Tongue (tissue), 2 donors: ENCODE measurements around the gene CCDC86. TPM values are rescaled to one million over a fixed set of nuclear protein-coding genes. Genes with fewer than 3 reads are reported as not detected.
A peak's percentile ranks its signal among the peaks of the same experiment; 100 is the strongest.

Experiments
- DNase-seq: peaks from one replicate; pipeline ENCODE4 v3.0.0-alpha.2; 2015
- total RNA-seq: library from RNA; depleted of rRNA; stranded (reverse); fragments of >200 nt; gene quantifications from one replicate; pipeline ENCODE4 v1.2.3, GENCODE V29; 2014

Gene CCDC86
- total RNA-seq, 1 donor from 2014 or later = 10.3 TPM

DNA sequence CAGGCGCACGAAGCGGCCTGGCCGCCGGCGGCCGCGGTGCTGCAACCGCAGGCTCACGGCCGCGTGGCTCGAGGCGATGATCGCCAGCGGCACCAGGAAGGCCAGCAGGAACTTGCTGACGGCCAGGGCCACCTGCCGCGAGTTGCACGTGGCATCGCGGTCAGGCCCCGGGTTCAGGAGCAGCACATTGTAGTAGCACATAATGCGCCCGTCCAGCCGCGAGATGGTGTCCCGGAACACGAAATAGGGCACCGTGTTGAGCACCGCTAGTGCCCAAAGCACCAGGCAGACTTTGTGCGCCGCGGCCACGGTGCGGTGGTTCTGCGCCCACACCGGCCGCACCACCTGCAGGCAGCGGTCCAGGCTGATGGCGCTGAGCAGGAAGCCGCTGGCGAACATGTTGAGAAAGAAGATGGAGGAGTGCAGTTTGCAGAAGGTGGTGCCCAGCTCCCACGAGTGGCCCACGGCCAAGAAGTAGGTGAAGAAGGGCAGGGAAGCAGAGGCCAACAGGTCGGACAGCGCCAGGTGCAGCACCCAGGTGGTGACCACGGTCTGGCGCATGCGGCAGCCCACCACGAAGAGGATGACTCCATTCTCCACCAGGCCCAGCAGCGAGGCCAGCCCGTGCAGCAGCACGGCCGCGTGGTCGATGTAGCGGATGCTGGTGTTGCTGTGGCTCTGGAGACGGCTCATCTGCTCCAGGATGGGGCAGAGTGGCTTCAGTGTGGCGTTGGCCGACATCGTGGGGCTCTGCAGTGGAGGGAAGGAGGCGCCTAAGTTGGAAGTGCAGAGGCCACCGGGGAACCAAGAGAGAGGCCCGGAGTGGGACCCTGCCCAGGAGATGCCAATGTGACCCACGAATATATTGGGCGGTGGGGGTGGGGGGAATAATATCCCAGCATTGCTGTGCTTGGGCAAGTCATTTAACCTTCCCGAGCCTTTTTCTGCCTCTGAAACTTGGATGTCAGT is 11.4 kb downstream of the CCDC86 start:
- DNase-seq = no peak

DNA sequence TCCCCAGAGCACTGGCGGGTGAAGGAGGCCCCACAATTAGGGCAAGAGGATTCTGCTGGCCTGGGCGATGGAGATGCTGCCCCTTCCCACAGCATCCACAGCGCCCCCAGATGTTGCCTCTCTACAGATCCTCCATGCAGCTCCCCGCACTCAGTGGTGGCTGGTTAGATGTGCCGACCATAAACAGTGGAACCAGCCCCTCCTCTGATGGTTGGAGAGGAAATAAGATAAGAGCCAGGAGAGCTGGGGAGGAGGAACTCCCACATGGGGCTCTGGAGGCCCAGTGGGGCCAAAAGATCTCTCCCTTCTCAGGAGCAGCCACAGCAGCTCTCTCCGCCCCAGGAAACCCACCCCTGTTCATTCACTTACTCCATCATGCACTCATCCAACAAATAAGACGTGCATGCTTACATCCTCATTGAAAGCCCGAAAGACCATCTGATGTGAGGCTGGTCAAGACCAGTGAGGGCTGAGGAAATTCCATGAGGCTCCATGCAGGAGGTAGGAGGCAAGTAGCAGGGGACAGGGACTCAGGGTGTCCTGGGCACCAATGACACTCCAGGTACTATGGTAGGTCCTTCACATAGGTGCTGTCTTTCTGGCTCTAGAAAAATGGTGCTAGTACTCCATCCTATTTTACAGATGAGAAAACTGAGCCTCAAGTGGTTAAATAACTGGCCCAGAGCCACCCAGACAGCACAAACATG is 12.4 kb downstream of the CCDC86 start:
- DNase-seq = no peak

DNA sequence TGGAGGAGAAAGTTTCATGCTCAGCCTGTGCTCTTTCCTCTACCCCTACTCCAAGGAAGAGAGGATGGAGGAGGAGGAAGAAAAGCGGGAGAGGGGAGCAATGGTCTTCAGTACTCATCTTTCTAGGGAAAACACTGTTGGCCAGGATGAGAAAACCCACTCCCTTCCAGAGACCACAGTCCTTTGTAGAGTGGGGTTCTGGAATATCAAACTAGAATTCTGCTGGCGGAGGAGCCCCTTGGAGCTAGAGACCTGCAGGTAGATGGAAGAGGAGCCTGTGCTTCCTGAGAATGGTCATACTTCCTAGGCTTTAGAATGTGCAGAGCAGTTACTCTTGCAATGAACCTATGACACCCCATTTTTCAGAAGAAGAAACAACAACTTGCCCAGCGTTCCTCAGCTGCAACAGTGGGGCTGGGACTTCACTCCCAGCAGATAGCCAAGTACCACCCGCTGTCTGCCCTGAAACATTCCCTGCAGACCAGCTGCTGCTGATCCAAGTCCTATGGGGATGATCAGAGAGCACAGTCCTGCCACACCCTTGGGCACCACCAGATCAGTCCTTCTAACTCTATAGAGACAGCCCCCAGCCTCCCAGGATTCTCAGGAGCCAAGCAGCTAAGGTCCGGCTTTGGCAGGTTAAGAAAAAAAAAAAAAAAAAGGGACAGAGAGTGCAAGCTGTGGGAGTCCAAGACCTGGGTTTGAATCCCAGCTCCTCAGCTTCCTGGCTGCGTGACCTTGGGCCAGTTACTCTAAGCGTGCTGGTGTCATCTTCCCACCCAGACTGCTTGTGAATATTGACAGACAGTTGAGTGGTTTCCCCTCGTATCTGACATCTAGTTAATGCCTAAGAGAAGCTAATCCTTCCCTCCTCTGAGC is 13.2 kb downstream of the CCDC86 start:
- DNase-seq = no peak

DNA sequence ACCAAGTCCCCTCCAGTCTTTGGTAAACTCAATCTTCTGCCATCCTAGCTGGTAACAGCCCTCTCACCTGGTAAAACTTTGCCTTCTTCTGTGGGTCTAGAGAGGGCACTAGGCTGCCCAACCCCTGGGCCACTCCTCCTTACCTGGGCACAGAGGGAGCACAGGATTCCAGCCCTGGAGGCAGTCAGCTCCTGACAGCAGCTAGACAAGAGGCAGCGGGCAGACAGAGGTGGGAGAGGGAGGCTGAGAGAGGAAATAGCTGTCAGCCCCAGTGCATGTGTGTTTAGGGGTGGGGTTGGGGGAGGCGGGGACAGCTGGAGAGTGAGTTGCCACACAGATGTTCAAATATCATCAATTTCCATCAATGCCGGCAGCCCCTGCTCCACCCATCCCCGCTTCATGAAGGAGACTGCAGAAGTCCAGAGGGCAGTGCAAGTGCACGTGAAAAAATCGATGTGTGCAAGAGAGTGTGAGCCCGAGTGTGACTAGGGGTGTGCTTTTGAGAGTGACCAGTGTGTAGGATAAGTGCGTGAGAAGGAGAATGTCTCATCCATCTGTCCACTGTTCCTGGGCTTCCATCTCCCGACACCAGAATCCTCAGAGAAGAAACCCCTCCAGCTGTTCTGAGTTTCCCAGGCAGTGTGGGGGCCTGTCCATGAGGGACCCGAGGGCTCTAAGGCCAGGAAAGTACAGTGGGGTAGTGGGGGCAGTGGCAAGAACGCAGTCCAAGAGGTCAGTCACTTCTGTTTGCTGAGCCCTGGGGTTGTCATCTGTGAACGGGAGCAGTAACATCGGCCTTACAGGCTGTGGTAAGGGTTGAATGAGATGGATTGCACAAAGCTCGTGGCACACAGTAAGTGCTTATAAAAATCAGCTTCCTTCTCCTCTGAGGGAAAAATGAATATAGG is 14.1 kb downstream of the CCDC86 start, which contains the start of gene PTGDR2:
TSS of gene PTGDR2 (minus strand) at position 225 of the 908 bp plus-strand sequence. CDS start 2,228 bp downstream, outside the sequence.
- DNase-seq = no peak

DNA sequence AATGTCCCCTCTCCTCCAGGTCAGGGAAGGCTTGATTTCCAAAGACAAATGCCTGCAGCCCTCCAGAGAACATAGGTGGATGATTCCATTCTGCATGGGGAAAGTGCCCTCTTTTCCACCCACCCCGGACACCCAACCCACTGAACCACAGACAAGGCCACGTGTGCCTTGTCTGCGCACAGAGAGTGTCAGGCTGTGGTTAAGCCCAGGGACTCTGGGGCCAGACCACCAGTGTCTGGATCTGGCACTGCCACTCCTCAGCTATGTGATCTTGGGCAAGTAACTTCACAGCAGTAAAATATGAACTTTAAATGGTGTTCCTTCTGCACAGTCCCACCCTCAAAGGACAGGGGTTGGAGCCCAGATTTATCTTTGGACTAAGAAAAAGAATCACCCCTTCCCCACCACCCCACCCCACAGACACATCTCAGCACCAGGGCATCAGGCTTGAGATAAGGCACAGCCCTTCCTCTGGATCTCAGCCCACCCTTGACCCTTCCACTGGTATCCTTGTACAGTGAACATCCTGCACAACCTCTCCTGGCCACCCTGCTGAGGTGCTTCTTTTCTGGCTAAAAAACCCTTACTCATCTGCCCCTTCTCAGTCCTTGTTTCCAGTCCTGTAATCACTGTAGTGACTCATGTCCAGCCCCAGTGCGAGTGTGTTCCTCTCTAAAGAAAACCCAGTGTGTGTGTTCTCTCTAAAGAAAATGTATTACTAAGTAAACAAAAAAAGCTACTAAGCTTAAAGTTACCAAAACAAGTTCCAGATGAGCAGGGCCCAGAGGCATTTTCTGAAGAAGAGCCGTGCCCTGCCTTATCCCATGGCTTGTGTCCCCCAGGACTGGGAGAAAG is 15.7 kb downstream of the CCDC86 start:
- DNase-seq = no peak

DNA sequence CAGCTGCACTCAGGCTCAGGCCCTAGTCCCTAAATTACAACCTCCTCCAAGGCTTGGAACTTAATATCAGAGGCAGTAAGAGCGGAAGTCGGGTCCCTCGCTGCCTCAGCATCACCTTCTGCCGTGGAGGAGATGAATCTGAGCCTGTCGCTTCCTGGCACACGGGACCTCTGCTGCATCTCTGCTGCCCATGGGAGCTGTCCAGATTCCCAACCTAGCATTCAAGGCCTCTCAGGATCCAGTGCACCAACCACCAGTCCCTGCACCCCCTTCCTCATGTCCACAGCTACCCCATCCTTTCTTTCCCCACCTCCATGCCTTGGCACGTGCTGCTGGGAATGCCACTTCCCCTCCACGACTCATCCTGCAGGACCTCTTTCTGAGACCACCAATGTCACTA is 16.3 kb downstream of the CCDC86 start:
- DNase-seq = no peak

DNA sequence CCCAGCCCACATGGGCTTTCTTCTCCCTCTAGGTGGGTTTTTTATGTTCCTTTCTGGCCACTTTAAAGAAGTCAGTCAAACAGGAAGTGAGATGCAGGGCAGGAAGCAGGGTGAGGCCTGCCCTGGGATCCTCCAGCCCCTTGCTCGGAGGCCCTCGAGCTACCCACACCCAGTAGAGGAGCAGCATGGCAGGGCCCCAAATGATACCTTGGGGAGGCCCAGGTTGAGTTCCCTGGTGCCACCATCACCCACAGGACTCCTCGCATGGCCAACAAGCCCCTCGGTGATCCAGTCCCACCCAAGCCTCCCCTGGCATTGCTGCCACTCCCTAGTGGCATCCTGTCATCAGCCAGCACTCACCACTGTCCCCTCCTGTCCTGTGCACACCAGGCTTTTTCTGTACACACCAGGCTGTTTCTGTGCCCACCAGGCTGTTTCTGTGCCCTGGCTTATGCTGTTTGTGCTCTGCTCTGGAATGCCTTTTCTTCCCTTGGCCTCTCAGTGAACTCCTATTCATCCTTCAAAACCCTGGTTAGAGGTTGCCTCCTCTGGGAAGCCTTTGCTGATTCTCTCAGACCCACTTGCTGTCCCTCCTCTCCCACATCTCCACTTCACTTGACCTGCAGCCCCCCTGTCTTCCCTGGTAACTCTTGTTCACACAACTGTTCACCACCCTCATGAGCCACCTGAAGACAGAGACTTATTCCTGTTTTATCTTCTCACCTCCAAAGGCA is 17.0 kb downstream of the CCDC86 start:
- no peak for DNase-seq

DNA sequence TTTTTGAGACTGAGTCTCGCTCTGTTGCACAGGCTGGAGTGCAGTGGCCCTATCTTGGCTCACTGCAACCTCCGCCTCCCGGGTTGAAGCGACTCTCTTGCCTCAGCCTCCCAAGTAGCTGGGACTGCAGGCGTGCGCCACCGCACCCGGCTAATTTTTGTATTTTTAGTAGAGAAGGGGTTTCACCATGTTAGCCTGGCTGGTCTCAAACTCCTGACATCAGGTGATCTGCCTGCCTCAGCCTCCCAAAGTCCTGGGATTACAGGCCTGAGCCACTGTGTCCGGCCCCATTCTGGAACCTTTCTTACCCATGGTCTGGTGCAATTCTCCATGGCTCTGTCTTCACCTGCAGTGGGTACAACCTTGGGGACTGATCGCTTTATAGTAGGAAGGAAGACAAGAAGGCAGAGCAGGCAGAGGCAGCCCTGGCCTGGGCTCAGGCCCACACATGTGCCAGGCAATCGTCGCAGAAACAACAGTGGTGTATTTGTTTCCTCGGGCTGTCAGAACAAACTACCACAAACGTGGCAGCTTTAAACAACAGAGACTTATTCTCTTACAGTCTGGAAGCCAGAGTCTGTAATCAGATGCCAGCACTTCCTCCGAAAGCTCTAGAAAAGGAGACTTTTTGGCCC is 17.8 kb downstream of the CCDC86 start:
- no peak for DNase-seq

DNA sequence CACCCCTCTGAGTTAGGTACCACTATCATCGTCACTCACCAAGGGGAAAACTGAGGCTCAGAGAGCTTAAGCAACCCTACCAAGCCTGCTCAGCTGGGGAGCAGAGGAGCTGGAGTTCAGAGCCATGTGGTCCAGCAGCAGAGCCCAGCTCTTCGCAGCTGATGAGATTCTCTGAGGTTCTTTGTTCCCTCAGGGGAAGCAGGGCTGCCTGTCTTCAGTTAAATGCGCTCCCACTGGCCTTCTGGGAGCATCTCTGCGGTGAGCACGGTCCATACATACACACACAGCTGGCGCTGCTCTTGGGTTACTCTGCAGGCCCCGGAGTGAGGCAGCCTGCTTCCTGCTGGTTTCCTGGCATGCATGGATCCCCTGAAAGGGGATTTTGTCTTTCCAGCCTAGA is 19.0 kb downstream of the CCDC86 start:
- peak; percentile 49 for DNase-seq

DNA sequence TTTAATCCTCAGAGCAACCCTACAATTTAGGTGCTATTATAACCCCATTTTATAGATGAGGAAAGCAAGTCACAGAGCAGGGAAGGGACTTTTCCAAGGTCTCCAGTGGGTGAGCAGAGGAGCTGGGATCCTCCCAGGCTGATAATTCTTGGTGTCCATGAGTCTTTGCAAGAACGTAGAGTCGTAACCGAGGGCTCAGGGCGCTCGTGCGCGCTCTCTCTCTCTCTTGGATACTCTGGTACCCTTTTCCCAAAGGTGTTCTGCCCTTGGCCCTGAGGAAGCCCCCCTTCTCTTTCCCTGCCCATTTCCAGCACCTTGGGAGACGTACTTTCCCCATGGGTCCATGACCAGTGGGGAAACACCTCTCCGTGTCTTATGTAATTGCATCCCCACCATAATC is 20.3 kb downstream of the CCDC86 start:
- no peak for DNase-seq

DNA sequence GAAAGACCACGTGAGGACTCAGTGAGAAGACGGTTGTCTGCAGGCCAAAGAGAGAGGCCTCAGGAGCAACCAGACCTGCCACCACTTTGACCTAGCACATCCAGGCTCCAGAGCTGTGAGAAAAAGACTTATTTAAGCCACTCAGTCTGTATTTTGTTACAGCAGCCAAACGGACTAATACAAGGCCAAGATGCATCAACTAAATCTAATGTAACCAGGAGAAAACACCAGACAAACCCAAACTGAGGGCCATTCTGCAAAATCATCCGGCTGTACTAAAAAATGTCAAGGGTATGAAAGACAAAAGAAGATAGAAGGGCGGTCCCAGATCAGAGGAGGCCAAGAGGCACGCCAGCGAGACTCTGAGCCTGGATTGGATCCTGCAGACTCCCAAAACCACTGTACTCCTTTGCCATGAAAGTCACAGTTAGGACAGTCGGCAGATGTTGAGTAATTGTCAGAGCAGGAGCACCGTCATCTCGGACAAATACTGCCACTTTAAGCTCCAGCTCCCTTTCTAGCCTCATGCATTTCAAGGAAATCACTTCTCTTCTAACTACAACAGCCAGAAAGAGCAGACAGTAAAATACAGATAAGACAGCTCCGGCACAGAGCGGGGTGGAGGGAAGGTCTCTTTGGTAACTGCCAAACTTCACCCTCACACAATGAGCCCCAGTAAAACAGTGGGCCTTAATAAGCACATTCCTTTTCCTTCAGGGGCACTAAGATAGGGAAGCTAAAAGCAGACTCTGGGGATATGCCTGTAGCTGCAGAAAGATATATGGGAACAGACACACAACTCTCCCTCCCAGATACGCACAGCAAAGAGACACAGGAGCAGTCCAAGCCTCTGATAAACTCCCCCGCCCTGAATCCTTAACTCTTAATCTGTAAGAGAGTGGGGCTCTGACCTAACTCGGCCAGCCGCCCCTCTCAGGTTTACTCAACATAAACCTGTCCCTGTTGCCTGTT is 21.9 kb downstream of the CCDC86 start:
- no peak for DNase-seq

DNA sequence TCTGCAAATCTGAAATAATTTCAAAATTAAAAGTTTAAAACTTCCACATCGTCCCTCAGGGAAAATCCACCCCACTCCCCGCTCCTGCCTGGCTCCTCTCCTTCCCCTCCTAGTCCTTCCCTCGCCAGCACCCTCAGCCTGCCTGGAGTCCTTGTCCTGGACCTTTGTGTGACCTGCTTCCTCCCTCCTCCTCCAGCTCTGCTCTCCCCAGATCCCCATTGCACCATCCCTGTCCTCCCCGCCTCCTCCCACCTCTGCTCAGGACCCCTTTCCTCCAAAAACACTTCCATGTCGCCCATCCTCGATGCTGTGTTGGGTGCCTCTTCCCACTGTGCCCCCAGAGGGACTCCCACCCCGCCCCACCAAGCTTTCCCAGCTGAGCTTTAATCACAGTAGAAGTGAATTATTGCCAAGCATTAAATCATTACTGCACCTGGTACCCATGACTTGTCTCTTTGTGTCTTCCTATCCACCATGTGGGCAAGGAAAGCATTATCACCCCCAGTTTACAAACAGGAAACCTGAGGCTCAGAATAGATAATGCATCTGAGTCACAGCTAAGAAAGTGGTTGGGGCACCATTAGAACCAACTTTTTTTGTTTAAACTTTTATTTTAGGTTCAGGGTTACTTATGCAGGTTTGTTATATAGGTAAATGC is 23.1 kb downstream of the CCDC86 start:
- no peak for DNase-seq

DNA sequence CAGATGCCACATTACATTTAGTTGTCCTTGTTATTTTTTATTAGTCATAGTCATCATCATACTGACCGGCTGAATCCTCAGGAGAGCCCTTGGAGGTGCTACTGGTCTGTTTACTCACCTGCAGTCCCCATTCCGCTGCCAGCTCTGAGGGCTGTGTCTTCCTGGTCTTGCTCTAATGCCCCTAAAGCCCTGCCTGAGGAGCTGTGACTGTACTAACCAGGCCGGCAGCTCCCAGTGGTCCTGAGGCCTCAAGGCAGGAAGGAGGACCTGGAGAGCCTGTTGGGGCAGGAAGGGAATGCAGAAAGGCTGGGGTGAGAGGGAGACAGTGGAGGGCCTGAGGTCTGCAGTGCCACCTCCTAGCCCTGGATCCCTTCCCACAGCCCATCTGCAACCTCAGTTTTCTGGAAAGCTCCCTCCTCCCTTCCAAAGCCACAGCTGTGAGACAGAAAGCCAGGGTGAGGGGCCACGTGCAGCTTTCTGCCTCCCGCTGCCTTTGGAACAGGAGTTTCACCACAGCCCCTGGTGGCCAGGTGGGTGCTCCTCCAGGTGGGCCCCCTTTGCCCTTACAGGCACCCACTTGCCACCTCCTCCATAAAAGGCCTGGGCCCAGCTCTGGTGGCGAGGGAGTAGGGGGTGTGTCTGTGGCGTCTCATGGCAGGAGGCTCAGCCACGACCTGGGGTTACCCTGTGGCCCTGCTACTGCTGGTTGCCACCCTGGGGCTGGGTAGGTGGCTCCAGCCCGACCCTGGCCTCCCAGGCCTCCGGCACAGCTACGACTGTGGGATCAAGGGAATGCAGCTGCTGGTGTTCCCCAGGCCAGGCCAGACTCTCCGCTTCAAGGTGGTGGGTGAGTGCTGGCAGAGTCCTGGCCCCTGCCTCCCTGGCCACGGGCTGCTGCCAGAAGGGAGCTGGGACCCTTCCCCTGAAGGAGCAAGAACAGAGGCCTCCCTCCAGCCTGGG is 25.3 kb downstream of the CCDC86 start, which contains the start of gene ZP1:
TSS of gene ZP1 (plus strand) at position 632 of the 960 bp plus-strand sequence. CDS start at position 652, 20 bp downstream.
- no peak for DNase-seq

DNA sequence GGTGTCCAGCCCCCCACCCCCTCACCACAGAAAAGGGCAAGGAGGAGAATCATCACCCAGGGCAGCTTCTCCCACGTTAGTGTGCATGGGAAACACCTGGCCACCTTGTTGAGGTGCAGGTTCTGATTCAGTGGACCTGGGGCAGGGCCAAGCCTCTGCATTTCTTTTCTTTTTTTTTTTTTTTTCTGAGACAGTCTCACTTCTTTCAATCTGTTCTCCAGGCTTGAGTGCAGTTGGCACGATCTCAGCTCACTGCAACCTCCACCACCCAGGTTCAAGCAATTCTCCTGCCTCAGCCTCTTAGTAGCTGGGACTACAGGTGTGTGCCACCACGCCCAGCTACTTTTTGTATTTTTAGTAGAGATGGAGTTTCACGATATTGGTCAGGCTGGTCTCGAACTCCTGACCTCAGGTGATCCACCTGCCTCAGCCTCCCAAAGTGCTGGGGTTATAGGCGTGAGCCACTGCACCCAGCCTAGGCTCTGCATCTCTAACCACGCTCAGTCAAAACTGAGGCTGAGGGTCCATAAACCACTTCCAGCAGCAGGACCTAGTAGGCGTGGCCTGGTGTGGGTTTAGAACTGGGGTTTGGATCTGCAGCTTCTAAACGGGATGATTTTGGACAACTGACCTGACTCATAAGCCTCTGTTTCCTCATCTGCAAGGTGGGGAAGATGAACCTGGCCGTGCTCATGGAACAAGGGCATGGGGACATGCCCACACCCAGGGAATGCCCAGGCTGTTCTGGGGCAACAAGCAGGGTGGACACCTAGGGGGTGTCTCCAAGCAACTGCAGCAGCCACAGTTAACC is 26.2 kb downstream of the CCDC86 start:
- no peak for DNase-seq
